ENCODE measurements around the gene ETFBKMT.

GRCh38 chr12:31672521-31672920 lies 13.0 kb downstream of the ETFBKMT start:
- TF ChIP-seq POLR2A (IDR thresholded peaks at IDR 0.05) (no peak), CTCF (IDR thresholded peaks at IDR 0.05) (no peak)
